Measurements from ENCODE around the gene IMMP2L. TPM values are rescaled to one million over a fixed set of nuclear protein-coding genes. Genes with fewer than 3 reads are reported as not detected.

The IMMP2L gene
- polyA plus RNA-seq, 1 of the 3 experiments (the other 2 are of a cell fraction): 10.7 TPM

DNA sequence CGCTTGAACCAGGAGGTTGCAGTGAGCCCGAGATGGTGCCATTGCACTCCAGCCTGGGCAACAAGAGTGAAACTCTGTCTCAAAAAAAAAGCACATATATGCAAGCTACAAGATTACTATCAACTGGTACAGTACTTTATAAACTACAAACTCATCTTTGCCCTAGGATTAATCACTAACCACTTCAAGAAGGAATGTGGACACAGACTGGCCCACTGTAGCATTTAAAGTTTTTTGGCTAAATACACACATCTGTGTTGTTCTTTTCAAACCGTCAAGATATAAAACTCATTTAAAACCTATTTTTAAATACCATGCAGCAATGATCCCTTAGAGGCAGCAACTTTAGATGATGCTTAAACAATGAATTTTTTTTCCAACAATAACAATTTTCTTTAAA, 205.4 kb downstream of the IMMP2L start:
- no peak for DNase-seq
- no peaks in the 10 kb centered on the region for H3K9me2 ChIP-seq
- no peak overlapping the region for H3K9ac ChIP-seq
- no peaks in the 10 kb centered on the region for H3K79me2 ChIP-seq (ENCODE audit: insufficient read depth)
- H3K4me1 ChIP-seq (ENCODE audit: control insufficient read depth in 1 of 2, insufficient read depth in 2 of 2, low read depth in 1 of 2, low read length in 1 of 2): peaks cover 2 to 18% of the 10 kb centered on the region in 2 experiments; a peak in 2 of 4 replicates
- POLR2A ChIA-PET: no interaction called here
- no peaks in the 10 kb centered on the region for H3K27me3 ChIP-seq (ENCODE audit: insufficient read depth)
- H4K20me1 ChIP-seq (ENCODE audit: insufficient read depth): no peaks in the 10 kb centered on the region
- no peak overlapping the region for H3K4me3 ChIP-seq (ENCODE audit: low read depth in 2 of 2, low read length in 1 of 2)
- CTCF ChIA-PET: no interaction called here
- H3K4me2 ChIP-seq: no peak overlapping the region
- H2AFZ ChIP-seq (ENCODE audit: low read depth): no peak overlapping the region
- no peaks in the 10 kb centered on the region for H3K36me3 ChIP-seq (replicated peaks in 1 of 2; ENCODE audit: control insufficient read depth in 1 of 2, insufficient read depth in 2 of 2, low read length in 1 of 2)
- no peak for TF ChIP-seq TEAD4 (IDR thresholded peaks at IDR 0.05; ENCODE audit: borderline replicate concordance, insufficient read depth)
- TF ChIP-seq USF2 (IDR thresholded peaks at IDR 0.05; ENCODE audit: borderline replicate concordance, low read depth, low read length): no peak
- no peak for TF ChIP-seq JUND (IDR thresholded peaks at IDR 0.05)
- no peak for TF ChIP-seq POLR2AphosphoS5 (IDR thresholded peaks at IDR 0.05; ENCODE audit: low read depth, low read length)
- no peak for TF ChIP-seq CTCF (IDR thresholded peaks at IDR 0.05)
- TF ChIP-seq FOSL2 (IDR thresholded peaks at IDR 0.05; ENCODE audit: borderline replicate concordance, low read depth): no peak
- TF ChIP-seq MEF2A (IDR thresholded peaks at IDR 0.05; ENCODE audit: borderline replicate concordance, low read depth): no peak
- TF ChIP-seq TCF12 (IDR thresholded peaks at IDR 0.05): no peak
- no peak for TF ChIP-seq MXI1 (IDR thresholded peaks at IDR 0.05; ENCODE audit: low read depth, low read length)
- peak overlapping the region in 1 of 2 experiments; percentile 13; a peak in 1 of 4 replicates for H3K27ac ChIP-seq (ENCODE audit: low read depth in 2 of 2, low read length in 1 of 2)
- H3F3A ChIP-seq (replicated peaks; ENCODE audit: insufficient read depth): peaks cover 4% of the 10 kb centered on the region
- 93% methylated on average over 3 of the region's 3 CpGs for WGBS (ENCODE audit: low lambda C conversion rate)
- H3K9me3 ChIP-seq: no peaks in the 10 kb centered on the region; the same call in 1 of the 2 replicates

DNA sequence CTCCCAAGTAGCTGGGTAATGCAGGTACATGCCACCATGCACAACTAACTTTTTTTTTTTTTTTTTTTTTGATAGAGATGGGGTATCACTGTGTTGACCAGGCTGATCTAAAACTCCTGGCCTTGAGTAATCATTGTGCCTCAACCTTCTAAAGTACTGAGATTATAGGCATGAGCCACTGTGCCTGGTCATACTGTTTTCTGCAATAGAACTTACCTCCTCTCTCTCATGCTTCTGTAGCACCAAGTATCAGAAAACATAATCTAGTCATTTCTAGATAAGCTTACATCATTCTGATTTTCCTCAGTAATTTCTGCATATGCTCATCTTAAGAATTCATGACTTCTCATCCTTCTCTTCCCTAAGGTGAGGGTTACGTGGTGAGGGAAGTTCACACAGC, 210.0 kb downstream of the IMMP2L start:
- Histone ChIP-seq H3K4me2 (no peak overlapping the region), H3K4me1 (ENCODE audit: control insufficient read depth in 1 of 2, insufficient read depth in 2 of 2, low read depth in 1 of 2, low read length in 1 of 2) (peaks cover 0 to 7% of the 10 kb centered on the region in 2 experiments; a peak in 1 of 4 replicates), H3K4me3 (ENCODE audit: low read depth in 2 of 2, low read length in 1 of 2) (no peak overlapping the region), H4K20me1 (ENCODE audit: insufficient read depth) (no peaks in the 10 kb centered on the region), H2AFZ (ENCODE audit: low read depth) (no peak overlapping the region), H3K9me3 (no peaks in the 10 kb centered on the region; the same call in 1 of the 2 replicates), H3K36me3 (replicated peaks in 1 of 2; ENCODE audit: control insufficient read depth in 1 of 2, insufficient read depth in 2 of 2, low read length in 1 of 2) (no peaks in the 10 kb centered on the region), H3K9ac (no peak overlapping the region), H3K79me2 (ENCODE audit: insufficient read depth) (no peaks in the 10 kb centered on the region), H3K27ac (ENCODE audit: low read depth in 2 of 2, low read length in 1 of 2) (no peak overlapping the region), H3K27me3 (ENCODE audit: insufficient read depth) (no peaks in the 10 kb centered on the region), H3F3A (replicated peaks; ENCODE audit: insufficient read depth) (peaks cover 2% of the 10 kb centered on the region), H3K9me2 (no peaks in the 10 kb centered on the region)
- no peak for DNase-seq
- 100% methylated on average over 1 of the region's 1 CpG for WGBS (ENCODE audit: low lambda C conversion rate)
- POLR2A ChIA-PET: no interaction called here
- TF ChIP-seq NFIC (IDR thresholded peaks at IDR 0.05; ENCODE audit: borderline replicate concordance) (no peak), USF1 (IDR thresholded peaks at IDR 0.05; ENCODE audit: borderline replicate concordance, low read depth) (no peak), TEAD4 (IDR thresholded peaks at IDR 0.05; ENCODE audit: borderline replicate concordance, insufficient read depth) (no peak), NRF1 (IDR thresholded peaks at IDR 0.05; ENCODE audit: low read depth, low read length) (no peak), FOXJ3 (CRISPR knock-in tag; IDR thresholded peaks at IDR 0.05) (no peak), USF2 (IDR thresholded peaks at IDR 0.05; ENCODE audit: borderline replicate concordance, low read depth, low read length) (no peak), YY1 (IDR thresholded peaks at IDR 0.05; ENCODE audit: low read depth) (no peak), RAD21 (IDR thresholded peaks at IDR 0.05; ENCODE audit: low read length) (no peak), FOSL2 (IDR thresholded peaks at IDR 0.05; ENCODE audit: borderline replicate concordance, low read depth) (no peak)
- CTCF ChIA-PET: interaction anchor here (1.2 kb wide), 1 partner anchor 9 kb away, joined by 3 read pairs; no protein-coding TSS in a partner anchor

Data from SK-N-SH (cell line).